ENCODE data around the gene ZNF423. TPM values are rescaled to one million over a fixed set of nuclear protein-coding genes. Genes with fewer than 3 reads are reported as not detected.

Gene ZNF423
- total and polyA plus RNA-seq, 2 experiments from 2014 or later = 0.43 to 0.49 TPM

DNA sequence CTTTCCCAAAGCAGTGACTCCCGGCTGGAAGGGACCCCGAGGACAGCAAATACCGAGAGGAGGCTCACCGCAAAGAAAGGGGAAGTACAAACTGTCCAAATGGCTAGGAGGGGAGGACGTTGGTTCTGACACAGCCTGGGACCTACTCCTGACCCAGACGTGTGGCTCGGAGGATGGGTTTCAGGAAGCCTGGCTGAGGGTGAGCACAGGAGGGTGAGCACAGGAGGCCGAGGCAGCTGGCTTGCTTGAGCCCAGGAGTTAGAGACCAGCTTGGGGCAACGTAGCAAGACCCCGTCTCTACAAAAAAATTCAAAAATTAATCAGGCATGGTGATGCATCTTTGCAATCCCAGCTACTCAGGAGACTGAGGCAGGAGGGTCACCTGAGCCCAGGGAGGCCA, 399.1 kb downstream of the ZNF423 start:
- Histone ChIP-seq H3F3A (ENCODE audit: insufficient read depth) (no peaks in the 10 kb centered on the region), H3K9ac (no peak overlapping the region), H3K4me3 (no peak overlapping the region), H3K27me3 (replicated peaks; ENCODE audit: insufficient read depth) (no peaks in the 10 kb centered on the region), H3K36me3 (ENCODE audit: low read depth) (no peaks in the 10 kb centered on the region), H2AFZ (no peak overlapping the region), H3K27ac (no peak overlapping the region), H3K9me2 (ENCODE audit: insufficient read depth) (no peaks in the 10 kb centered on the region), H3K4me1 (ENCODE audit: insufficient read depth) (no peaks in the 10 kb centered on the region), H3K79me2 (ENCODE audit: insufficient read depth) (no peaks in the 10 kb centered on the region), H3K4me2 (ENCODE audit: unreplicated experiment) (no peak overlapping the region), H4K20me1 (ENCODE audit: insufficient read depth) (no peaks in the 10 kb centered on the region), H3K9me3 (ENCODE audit: low read depth) (no peaks in the 10 kb centered on the region)
- WGBS, 2 experiments (ENCODE audit: low coverage in 1 of 2, low lambda C conversion rate in 2 of 2, missing lambda C conversion rate in 2 of 2) = 44 to 46% methylated on average over 10 of the region's 10 CpGs
- no peak for DNase-seq
- TF ChIP-seq EZH2phosphoT487 (IDR thresholded peaks at IDR 0.05; ENCODE audit: insufficient read depth, low read depth) (no peak), EZH2 (IDR thresholded peaks at IDR 0.05; ENCODE audit: insufficient read depth, poor library complexity, severe bottlenecking) (no peak)
- in situ Hi-C loops (cut with MboI) = no loop called here

- Histone ChIP-seq H3K27ac (no peak overlapping the region), H3K79me2 (ENCODE audit: insufficient read depth) (no peaks in the 10 kb centered on the region), H3F3A (ENCODE audit: insufficient read depth) (no peaks in the 10 kb centered on the region), H2AFZ (no peak overlapping the region), H3K36me3 (ENCODE audit: low read depth) (no peaks in the 10 kb centered on the region), H3K9ac (no peak overlapping the region), H3K4me3 (no peak overlapping the region), H3K27me3 (replicated peaks; ENCODE audit: insufficient read depth) (no peaks in the 10 kb centered on the region), H4K20me1 (ENCODE audit: insufficient read depth) (no peaks in the 10 kb centered on the region), H3K4me1 (ENCODE audit: insufficient read depth) (no peaks in the 10 kb centered on the region), H3K4me2 (ENCODE audit: unreplicated experiment) (no peak overlapping the region), H3K9me3 (ENCODE audit: low read depth) (no peaks in the 10 kb centered on the region), H3K9me2 (ENCODE audit: insufficient read depth) (no peaks in the 10 kb centered on the region)
- no peak for DNase-seq
- 39% methylated on average over 8 of the region's 8 CpGs for WGBS, 2 experiments (ENCODE audit: low coverage in 1 of 2, low lambda C conversion rate in 2 of 2, missing lambda C conversion rate in 2 of 2)
- in situ Hi-C loops (cut with MboI) = no loop called here
- TF ChIP-seq EZH2phosphoT487 (IDR thresholded peaks at IDR 0.05; ENCODE audit: insufficient read depth, low read depth) (no peak), EZH2 (IDR thresholded peaks at IDR 0.05; ENCODE audit: insufficient read depth, poor library complexity, severe bottlenecking) (no peak)
These were observed 399.7 kb downstream of the ZNF423 start for GRCh38 chr16:49455991-49456745.

GRCh38 chr16:49455181-49455990, 400.5 kb downstream of the ZNF423 start:
- 48 to 54% methylated on average over 11 of the region's 11 CpGs for WGBS, 2 experiments (ENCODE audit: low coverage in 1 of 2, low lambda C conversion rate in 2 of 2, missing lambda C conversion rate in 2 of 2)
- Histone ChIP-seq H3K9me3 (ENCODE audit: low read depth) (no peaks in the 10 kb centered on the region), H3F3A (ENCODE audit: insufficient read depth) (no peaks in the 10 kb centered on the region), H3K4me3 (no peak overlapping the region), H3K9ac (no peak overlapping the region), H3K36me3 (ENCODE audit: low read depth) (no peaks in the 10 kb centered on the region), H3K9me2 (ENCODE audit: insufficient read depth) (no peaks in the 10 kb centered on the region), H3K27ac (no peak overlapping the region), H3K27me3 (replicated peaks; ENCODE audit: insufficient read depth) (0 out of 2 replicates have a peak, but pooled peaks cover 1% of the 10 kb centered on the region), H3K4me1 (ENCODE audit: insufficient read depth) (no peaks in the 10 kb centered on the region), H2AFZ (no peak overlapping the region), H3K4me2 (ENCODE audit: unreplicated experiment) (no peak overlapping the region), H4K20me1 (ENCODE audit: insufficient read depth) (no peaks in the 10 kb centered on the region), H3K79me2 (ENCODE audit: insufficient read depth) (no peaks in the 10 kb centered on the region)
- in situ Hi-C loops (cut with MboI) = no loop called here
- no peak for TF ChIP-seq EZH2 (IDR thresholded peaks at IDR 0.05; ENCODE audit: insufficient read depth, poor library complexity, severe bottlenecking)
- TF ChIP-seq EZH2phosphoT487 (IDR thresholded peaks at IDR 0.05; ENCODE audit: insufficient read depth, low read depth) = no peak
- no peak for DNase-seq

DNA sequence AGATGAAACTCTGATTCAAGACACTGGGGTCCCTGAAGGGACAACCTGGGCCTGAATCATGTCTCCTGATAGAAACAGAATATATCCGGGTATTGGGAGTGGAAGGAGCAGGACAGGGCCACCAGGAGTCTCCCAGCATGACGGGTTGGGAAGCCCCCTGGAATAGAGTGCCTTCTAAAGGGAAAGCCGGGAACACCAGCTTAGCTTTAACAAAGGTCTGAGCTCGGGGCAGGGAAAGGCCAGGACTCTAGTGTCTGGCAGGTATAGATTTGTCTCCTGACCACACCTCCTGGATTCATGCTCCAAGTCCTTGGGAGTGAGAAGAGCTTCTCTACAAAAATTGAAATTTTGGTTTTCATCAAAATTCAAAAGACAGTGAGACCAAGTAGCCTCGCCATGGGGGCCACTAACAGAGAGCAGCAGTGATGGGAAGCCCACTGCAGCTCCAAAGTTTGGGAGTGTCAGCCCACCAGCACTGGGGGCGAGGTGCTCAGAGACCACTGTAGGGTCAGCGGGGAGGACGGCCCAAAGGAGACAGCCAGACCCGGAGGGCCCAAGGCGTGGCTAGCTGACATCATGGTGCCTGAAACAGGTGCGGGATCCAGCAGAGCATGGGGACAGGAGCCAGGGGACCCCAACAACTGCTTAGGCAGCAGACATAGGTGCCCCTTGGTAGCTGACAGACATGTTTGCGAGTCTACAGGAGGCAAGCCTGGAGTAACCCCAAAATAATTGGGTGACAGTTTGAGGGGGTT, 401.3 kb downstream of the ZNF423 start:
- TF ChIP-seq EZH2 (IDR thresholded peaks at IDR 0.05; ENCODE audit: insufficient read depth, poor library complexity, severe bottlenecking) (no peak), EZH2phosphoT487 (IDR thresholded peaks at IDR 0.05; ENCODE audit: insufficient read depth, low read depth) (no peak)
- Histone ChIP-seq H4K20me1 (ENCODE audit: insufficient read depth) (no peaks in the 10 kb centered on the region), H3K4me2 (ENCODE audit: unreplicated experiment) (no peak overlapping the region), H3K36me3 (ENCODE audit: low read depth) (no peaks in the 10 kb centered on the region), H2AFZ (no peak overlapping the region), H3K27me3 (replicated peaks; ENCODE audit: insufficient read depth) (0 out of 2 replicates have a peak, but pooled peaks cover 5% of the 10 kb centered on the region), H3K27ac (no peak overlapping the region), H3K9me3 (ENCODE audit: low read depth) (no peaks in the 10 kb centered on the region), H3F3A (ENCODE audit: insufficient read depth) (no peaks in the 10 kb centered on the region), H3K9ac (no peak overlapping the region), H3K4me1 (ENCODE audit: insufficient read depth) (no peaks in the 10 kb centered on the region), H3K4me3 (no peak overlapping the region), H3K9me2 (ENCODE audit: insufficient read depth) (no peaks in the 10 kb centered on the region), H3K79me2 (ENCODE audit: insufficient read depth) (no peaks in the 10 kb centered on the region)
- WGBS, 2 experiments (ENCODE audit: low coverage in 1 of 2, low lambda C conversion rate in 2 of 2, missing lambda C conversion rate in 2 of 2) = 32 to 42% methylated on average over 12 of the region's 12 CpGs
- in situ Hi-C loops (cut with MboI) = no loop called here
- DNase-seq = no peak

All from GM23248 (cell line).